ENCODE results near the gene CAMK4.

GRCh38 chr5:111461934-111462333, 237.8 kb downstream of the CAMK4 start:
- TF ChIP-seq CTCF (IDR thresholded peaks at IDR 0.05) (no peak), POLR2A (IDR thresholded peaks at IDR 0.05) (no peak)
